8988T (cell line): ENCODE results near the gene SERP2.
"Not testable (repeated sequence)": the region's sequence is repeated elsewhere in the genome, so short reads cannot be mapped to it uniquely, and the experiment has no call there.

Source experiments
- DNase-seq: peaks from one replicate; pipeline ENCODE4 v3.0.0; 2011

Gene SERP2

GRCh38 chr13:44373601-44374347, at the start of gene SERP2:
Gene SERP2, plus strand, starts transcription at chr13:44373824. Its CDS starts 202 bp downstream, at chr13:44374026.
- no peak for DNase-seq

GRCh38 chr13:44326961-44327360, 46.7 kb upstream of the SERP2 start:
- no peak for DNase-seq

- DNase-seq: not testable (repeated sequence)
Measured at GRCh38 chr13:44329041-44329440, 44.6 kb upstream of the SERP2 start.

DNA sequence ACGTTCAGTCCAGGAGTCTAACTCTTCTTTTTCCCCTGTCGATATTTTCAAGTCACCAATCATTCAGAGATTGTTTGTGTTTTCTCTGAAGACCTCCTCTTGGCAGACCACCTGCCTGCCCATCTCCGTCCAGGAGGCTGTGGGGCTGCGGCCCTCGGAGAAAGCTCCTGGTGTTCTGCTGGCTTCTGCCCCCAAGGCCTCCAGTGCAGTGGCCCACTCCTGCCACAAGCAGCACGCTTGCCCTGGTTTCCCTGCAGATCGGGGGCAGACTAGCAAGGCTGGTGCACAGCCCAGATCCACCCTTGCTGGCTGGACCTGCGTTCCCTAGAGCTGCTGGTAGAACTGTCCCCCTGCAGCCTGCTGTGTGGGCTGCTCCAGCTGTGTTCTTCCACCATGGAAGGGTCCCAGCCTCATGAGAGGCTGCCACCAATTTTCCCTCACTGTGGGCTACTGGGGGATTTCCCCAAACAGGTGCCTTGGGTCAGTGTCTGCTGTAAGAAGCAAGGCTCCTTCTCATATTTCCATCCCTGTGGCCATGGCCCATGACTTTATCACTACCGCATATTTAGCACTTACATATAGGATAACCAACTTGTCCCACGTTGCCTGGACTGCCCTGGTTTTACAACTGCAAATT, 43.6 kb upstream of the SERP2 start:
- no peak for DNase-seq

- no peak for DNase-seq
Measured at GRCh38 chr13:44331446-44331845, 42.2 kb upstream of the SERP2 start.

DNA sequence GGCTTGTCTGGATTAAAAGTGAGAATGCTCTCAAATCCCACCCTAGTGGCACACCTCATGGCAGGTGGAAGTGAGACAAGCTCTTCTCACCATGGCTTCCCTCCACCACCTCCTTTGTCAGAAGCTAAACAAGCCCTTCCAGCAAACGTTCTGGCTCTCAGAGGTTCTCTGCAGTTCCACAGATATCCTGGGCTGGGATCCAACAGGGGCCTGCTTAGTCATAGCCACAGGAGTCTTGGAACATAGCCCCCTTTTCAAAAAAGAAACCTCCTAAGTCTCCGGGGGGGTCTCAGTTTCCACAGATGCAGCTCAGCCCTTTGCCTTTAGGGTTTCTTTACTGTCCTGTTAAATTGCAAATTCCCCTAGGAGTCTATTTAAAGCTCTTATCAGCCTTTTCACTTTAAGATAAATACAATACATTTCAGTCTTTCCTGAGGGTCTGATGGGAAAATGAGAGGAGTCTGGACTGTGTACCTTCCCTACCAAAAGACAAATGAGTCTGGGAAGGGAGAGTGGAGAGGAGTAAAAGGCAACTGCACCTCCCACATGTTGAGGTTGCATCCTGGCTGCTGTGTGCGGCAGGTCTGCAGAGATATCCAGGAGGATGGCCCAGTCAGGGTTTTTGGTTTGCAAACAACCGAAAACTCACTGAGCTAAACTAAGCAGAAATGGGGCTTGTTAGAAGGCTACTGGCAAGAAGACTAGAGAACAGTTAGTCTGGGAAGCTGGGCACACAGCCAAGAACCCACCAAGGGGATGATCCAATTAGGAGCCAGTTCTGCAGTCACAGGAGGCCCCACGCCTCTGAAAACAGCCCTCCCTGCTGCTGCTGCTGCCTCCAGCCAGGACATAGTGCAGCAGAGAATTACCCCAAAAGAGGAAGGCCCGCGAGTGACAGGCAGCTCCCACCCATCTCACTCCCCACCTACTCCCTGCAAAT, 41.4 kb upstream of the SERP2 start:
- DNase-seq: no peak

GRCh38 chr13:44333950-44334655, 39.5 kb upstream of the SERP2 start:
- DNase-seq: no peak

- DNase-seq: no peak
Measured at GRCh38 chr13:44334751-44335150, 38.9 kb upstream of the SERP2 start.

DNA sequence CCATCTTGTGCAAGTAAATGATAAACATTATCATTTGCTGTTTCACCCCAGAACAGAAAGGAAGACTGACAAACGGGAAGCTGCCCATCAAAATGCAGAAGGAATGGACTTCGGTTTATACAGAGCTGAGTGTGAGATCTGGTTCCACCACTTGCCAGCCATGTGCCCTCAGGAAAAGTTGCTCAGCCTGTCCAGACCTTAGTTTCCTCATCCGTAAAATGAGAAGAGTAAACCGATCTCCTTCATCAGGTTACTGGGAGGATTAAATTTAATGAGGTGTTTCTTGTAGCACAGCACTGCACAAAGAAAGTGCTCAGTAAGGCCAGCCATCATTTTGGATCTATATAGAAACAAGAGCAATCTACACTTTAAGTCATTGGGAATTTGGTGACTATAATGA, 36.7 kb upstream of the SERP2 start:
- DNase-seq: no peak

DNA sequence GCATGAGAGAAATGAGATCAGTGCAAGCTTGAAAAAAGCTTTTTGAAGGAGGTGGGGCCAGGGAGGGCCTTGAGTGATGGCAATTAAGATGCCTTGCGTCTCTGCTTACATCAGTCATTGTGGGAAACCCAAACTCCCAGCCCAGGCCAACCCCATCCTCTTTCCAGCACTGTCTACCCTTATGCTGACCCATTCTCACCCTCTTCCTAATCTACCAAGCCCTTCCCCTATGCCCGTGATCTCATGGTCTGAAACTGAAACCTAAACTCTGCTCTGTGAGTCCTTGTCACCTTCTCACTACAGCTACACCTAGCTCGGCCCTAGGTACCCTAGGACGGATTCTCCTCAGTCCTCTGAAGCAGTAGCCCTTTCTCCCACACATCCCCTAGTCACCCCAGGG, 36.0 kb upstream of the SERP2 start:
- DNase-seq: no peak

DNA sequence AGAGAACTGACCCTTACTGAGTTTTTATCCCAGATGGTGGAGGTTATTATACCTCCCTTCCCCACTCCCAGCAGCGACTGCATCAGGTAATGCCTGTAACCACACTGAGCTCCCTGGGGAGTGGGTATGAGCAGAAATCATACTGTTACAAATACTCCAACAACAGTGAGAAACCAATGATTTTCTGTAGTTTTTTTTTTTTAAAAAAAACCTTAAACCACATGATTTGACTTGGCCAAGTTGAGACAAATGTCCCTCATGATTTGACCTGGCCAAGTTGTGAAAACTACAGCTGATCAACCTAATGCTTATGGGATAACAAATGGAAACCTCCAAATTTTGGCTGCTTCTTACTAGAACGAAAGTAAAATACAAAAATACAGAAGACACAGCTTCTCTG, 33.1 kb upstream of the SERP2 start:
- no peak for DNase-seq

GRCh38 chr13:44342741-44343140, 30.9 kb upstream of the SERP2 start:
- no peak for DNase-seq

DNA sequence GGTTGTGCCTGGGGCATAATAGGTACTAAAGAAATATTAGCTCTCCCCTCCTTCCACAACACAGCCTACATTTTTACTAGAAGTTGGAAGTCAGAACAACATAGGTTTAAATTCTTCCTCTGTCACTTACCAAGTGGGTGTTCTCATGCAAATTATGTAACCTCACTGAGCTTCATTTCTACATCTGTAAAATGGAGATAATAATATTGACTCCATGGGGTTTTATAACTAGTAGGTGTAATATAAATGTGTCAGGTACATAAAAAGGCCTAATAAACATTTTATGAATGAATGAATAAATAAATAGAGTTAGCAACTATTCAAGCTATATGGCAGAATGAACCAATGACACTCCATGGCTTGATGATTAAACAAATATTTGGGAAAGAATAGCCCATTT, 27.1 kb upstream of the SERP2 start:
- DNase-seq: no peak

GRCh38 chr13:44347301-44347700, 26.3 kb upstream of the SERP2 start:
- no peak for DNase-seq

DNA sequence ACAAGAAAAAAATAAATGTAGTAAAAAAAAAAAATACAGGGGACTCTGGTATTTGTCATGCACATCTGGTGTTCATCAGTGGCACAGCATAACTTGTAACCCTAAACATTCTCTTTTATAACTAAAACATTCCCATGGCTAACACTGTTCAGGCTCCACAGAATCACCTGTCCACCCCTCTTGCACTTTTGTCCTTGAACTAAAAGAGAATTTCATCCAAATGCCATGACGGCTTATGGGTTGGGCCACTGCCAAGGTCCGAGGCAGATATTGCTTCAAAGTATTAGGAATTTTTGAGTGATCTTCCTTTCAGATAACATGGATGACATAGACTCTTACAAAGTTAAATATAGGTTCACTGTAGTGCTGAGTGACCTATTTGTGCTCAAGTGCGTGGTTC, 25.7 kb upstream of the SERP2 start:
- no peak for DNase-seq

DNA sequence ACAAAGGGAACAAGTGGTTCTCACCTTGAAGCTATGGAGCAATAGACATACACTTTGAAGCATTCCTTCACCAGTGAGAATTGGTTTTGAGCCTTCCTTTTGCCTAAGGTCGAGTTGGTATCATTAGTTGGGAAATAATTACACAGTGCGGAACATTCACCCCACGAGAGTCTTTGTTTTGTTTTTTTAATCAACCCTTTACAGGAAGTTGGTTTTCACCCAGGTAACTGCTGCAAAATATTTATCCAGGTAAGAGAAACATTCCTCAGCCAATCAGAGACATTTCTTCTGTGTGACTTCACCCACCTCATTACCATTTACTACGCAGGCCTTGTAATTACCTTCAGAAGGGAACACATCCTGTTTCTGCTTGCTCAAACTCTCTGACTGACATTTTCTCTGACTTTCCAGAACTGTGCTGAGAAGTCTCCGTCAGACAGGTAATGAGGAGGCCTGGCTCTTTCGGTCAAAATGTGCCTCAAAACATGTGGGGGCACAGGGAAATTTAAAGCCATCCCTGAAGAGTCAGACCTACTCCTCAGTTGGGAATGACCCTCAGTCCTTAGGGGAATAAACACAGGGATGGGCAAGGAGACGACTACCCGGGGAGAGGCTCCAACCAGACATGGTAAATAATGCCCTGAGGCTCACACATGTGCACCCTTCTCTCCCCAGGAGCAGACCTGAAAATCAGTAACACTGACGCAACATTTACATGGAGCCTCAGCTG, 22.7 kb upstream of the SERP2 start:
- DNase-seq: no peak

- DNase-seq: no peak
Measured at GRCh38 chr13:44351505-44351854, 22.1 kb upstream of the SERP2 start.

DNA sequence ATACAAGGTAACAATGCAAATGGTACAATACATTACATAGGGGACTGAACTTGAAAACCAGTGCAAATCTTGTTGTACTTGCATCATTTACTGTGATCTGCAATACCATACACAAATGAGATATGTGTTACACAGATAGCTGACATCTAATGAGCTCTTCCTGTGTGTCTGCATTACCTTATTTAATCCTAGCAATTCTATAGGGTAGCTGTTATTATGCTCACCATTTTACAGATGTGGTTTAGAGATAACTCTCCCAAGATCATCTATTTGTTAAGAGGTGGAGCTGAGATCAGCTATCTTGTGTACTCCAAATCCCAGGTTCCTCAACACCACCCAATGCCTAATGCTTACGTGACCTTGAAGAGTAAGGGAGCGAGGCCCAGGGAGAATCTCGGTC, 21.4 kb upstream of the SERP2 start:
- DNase-seq: no peak

DNA sequence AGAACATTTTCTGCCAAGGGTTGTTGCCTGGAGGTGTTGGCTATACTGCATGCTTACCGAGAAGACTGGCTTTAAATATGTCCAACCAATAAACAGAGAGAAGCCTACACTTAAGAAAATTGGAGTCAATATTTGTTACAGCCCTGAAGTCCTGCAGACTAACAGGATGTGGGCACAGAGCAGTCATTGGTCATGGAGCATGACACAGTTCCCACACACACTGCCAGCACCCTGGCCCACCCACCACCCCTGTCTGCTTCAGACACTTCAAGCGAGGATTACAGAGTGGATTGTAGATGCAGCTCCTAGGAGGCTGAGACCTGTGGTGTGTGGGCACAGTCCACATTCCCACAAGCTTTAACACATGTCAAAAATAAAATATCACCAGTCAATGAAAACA, 21.0 kb upstream of the SERP2 start:
- no peak for DNase-seq

DNA sequence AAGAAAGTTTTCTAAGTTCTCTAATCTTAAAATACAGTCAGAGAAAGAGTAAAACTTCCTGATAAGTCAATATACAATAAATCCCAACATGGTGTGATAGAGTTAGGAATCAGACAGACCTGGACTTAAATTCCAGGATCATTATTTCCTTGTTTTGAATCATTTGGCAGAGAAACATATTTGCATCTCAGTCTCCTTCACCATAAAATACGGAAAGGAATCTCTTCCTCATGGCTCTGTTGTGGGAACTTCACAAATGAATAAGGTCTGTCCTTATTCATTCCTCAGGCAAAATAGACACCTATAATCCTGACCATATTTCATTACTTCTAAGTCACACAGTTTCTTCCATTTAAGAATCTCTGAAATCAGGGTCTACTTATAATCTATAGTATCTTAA, 19.3 kb upstream of the SERP2 start:
- DNase-seq: no peak

GRCh38 chr13:44354884-44355283, 18.7 kb upstream of the SERP2 start:
- no peak for DNase-seq

GRCh38 chr13:44355621-44356020, 18.0 kb upstream of the SERP2 start:
- no peak for DNase-seq
